Measurements from ENCODE around the gene R3HDM4.

The R3HDM4 gene

DNA sequence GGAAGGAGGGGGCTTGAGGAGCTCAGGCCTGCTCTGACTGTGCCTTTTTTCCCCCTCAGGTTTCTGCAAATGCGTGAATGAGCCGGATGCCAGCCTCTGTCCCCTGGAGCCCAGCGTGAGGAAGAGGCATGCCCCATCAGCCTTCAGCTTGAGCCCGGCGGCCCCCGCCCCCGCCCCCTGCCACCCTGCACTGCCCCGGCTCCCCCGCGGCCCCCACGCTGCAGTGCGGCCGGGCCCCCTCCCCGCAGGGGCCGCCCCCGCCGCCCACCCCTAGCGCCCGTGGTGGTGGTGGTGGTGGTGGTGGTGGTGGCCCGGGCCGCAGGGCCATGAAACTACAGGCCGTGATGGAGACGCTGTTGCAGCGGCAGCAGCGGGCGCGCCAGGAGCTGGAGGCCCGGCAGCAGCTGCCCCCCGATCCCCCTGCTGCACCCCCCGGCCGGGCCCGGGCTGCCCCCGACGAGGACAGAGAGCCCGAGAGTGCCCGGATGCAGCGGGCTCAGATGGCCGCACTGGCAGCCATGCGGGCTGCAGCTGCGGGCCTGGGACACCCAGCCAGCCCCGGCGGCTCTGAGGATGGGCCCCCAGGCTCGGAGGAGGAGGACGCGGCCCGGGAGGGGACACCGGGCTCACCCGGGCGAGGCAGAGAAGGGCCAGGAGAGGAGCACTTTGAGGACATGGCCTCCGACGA is 16.3 kb upstream of the R3HDM4 start:
- DNase-seq, result no peak

DNA sequence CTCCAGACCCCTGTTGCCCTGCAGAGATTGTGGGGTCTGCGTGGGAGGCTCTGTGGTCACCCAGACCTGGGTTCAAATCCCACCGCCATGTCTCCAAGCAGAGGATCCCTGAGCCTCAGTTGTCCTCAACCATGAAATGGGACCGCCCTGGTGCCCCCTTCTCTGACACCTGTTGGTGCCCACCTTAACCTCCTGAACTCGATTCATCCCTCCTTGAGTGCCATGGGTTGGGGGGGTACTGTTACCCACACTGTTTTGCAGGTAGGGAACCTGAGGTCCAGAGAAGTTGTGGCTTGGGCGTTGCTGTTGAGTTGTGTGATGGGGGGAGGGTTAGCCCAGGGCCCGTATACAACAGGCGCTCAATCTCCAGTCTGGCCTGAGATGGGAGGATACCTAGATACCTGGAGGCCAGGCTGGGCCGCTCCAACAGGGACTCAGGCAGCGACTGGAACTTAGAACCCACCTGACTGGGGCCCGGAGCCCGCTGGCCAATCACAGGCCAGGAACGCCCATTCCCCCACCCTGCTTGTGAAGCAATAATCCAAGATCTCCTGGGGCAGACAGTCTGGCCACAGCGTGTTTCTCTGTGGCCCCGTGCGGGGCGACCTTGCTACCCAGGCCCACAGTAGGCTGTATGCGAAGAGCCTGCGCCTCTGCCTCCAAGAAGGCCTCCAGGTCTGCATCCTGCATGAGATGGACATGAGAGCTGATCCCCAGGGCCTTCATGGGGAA is 15.6 kb upstream of the R3HDM4 start:
- DNase-seq, result no peak

DNA sequence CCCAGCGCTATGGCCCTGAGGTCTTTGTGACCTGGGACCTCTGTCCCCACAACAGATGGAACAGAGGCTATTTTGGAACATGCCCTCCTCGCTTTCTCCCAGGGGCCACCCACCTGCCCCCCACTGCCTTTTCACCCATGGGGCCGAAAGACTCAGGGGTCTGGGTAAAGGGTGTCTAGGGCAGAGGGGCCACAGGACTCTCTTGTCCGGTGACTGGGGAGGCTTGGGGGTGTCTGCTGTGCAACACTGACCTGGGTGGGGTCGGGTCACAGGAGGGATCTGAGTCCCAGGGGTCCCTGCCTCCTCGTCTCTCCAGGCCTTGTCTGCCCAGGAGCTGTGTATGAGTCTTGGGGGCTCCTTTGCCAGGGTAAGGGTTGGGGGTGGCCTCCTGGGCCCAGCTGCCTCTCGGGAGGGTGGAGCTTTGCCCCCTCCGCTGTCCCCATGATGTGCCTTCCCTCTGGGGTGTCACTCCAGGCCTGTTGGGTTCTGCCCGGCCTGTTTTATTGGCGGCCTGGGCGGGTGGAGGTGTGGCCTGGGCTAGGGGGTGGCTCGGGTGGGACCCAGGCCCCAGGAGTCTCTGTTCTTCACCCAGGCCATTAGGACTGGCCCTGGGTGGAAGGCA is 14.9 kb upstream of the R3HDM4 start:
- no peak for DNase-seq

DNA sequence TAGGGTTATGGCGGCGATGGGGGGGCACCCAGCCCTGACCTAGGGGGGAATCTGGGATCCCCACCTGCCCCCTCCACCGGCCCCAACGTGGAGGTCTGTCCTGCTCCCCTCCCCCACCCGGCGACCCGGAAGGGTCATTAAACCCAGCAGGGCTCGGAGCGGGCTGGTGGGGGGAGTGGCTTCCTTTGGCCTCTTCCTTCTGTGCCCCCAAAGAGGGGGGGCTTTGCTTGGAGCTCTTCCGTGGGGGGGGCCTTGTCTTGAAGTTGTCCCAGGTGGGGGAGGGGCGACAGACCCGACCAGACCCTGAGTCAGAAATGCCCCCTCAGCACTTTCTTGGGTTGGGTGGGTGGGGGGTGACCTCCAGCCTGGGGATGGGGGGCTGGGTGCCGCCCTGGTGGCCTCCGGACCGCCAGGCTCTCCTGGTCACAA is 14.3 kb upstream of the R3HDM4 start:
- no peak for DNase-seq

DNA sequence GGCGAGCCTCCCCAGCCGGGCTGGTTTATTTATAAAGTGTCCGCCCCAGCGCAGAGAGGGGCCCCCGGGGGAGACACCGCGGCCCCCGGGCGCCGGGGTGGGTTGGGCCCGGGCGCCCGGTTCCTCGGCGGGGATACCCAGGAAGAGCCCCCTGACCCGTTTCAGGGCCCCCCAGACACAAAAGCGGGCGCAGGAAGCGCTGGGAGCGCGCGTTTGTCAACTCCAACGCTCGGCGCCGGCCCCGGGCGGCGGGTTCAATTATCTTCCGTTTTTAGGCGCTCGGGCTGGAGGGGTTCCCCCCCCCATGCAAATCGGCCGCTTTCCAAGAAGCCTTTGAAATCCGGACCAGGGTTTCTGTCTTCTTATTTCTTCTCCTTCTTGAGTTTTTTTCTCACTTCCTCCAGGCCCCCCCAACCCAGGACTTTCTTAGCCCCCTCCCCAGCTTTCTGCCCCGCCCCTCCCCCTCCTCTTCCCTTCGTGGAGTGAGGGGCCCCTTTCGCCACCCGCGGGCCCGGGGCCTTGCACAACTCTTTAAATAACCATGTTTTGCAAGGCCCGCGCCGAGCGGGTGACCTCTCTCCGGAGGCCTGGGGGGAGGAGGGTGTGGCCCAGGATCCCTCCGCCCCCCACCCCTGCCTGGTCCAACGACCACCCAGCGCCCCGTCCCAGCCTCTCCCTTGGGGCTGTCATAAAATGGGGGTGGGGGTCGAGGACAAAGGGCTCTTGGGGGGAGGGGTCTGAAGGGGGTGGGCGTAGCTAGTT is 13.8 kb upstream of the R3HDM4 start:
- no peak for DNase-seq

DNA sequence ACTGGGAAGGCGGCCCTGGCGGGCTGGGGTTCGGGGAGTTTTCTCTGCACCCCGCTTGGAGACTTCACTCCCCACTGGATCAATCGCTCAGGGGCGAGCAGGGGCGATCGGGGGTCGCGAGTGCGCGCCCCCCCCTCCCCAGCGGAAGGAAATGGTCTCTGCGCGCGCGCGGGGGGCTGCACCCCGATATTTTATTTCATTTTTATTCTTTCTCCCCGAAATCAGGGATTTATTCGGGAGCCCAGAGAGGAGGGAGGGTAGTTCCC is 13.2 kb upstream of the R3HDM4 start:
- no peak for DNase-seq

DNA sequence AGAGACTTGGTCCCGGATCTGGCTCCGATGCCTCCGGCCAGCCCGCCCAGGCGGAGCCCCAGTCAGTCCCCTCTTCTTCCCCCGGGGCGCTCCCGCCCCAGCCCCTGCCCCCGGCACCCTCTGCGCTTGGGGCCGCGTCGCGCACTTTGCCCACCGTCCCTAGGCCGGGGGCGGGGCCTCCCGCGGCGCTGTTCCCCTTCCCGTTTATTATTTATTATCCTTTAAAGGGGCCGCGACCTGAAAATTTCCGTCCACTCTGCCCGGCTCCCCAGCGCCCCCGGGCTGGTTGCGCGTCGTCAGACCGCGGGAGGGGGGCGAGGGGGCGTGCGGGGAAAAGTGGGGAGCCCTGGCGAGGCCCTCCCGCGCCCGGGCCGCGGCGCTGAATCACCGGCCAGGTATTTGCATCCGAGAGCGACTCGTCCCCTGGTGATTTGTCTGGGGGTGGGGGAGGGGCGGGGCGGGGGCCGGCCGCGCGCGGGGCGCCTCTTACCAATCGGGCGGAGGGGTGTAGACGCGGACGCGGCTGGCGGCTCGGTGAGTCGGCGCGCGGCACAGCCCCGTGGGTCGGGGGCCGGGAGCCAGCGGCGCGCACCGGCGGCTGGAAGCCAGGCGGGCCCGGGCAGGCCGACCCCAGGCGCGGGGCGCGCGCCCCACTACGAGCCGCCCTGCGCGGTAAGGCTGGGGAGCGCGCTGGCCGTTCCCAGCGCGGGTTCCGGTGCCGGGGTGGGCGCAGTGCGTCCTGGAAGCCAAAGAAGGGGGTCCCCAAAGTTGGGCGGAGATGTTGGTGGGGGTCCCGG is 12.7 kb upstream of the R3HDM4 start, which contains the start of gene ARID3A:
ARID3A (plus strand) TSS at position 510 of the 797 bp plus-strand sequence. CDS start 3,494 bp downstream, outside the sequence.
- peak; percentile 81 for DNase-seq

DNA sequence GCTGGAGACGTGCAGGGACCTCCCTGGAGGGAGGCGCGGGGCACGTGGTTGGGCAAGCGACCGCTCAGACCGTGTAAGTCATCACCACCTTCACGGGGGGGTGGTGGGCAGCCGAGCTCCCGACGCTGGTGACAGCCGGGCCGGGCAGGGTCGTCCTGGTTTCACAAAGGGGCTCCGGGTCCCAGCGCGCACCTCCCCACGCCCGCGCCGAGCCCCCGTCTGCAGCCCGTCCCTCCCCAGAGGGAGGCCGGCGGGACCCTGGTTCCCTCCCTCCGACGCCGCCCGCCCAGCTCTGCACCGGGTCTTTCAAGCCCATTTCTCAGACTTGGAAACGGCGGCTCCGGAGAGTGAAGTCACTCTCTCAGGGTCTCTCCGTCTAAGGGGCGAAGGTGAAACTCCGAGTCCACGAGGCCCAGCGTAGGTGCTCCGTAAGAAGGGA is 12.1 kb upstream of the R3HDM4 start:
- DNase-seq, result peak; percentile 76

DNA sequence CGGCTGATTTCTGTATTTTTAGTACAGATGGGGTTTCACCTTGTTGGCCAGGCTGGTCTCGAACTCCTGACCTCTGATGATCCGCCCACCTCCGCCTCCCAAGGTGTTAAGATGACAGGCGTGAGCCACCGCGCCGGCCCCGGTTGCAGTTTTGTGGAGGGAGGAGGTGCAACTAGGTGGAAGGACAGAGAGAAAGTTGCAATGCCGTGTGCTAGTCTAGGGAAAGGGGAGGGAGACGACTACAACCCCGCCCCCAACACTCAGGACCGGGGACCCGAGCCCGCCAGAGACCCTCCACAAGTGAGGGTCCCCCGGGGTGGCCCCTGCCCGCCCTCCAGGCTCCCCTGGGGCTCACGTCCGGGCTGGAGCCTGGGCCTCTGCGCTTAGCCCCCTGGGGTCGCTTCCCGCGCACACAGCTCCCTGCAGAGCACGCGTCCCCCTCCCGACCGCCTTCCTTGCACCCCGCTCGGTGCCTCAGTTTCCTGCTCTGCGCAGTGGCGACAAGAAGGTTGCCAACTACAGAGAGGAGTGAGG is 11.6 kb upstream of the R3HDM4 start:
- DNase-seq, result no peak

DNA sequence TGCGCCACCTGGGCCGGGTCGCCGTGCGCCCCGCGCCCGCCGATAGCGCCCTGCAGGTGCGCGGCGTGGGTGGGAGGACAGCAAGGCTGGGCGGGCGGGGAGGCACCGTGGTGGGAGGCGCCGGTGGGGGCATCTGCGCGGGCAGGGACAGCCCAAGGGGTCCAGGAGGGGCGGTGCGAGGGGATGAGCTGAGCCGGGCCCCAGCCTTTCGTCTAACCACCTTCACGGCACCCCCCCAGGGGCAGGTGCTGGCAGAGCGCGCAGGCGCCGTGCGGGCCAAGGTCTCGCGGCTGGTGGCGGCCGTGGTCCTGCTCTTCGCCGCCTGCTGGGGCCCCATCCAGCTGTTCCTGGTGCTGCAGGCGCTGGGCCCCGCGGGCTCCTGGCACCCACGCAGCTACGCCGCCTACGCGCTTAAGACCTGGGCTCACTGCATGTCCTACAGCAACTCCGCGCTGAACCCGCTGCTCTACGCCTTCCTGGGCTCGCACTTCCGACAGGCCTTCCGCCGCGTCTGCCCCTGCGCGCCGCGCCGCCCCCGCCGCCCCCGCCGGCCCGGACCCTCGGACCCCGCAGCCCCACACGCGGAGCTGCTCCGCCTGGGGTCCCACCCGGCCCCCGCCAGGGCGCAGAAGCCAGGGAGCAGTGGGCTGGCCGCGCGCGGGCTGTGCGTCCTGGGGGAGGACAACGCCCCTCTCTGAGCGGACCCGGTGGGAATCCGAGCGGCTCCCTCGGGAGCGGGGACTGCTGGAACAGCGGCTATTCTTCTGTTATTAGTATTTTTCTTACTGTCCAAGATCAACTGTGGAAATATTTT is 7.2 kb upstream of the R3HDM4 start:
- DNase-seq, result no peak

DNA sequence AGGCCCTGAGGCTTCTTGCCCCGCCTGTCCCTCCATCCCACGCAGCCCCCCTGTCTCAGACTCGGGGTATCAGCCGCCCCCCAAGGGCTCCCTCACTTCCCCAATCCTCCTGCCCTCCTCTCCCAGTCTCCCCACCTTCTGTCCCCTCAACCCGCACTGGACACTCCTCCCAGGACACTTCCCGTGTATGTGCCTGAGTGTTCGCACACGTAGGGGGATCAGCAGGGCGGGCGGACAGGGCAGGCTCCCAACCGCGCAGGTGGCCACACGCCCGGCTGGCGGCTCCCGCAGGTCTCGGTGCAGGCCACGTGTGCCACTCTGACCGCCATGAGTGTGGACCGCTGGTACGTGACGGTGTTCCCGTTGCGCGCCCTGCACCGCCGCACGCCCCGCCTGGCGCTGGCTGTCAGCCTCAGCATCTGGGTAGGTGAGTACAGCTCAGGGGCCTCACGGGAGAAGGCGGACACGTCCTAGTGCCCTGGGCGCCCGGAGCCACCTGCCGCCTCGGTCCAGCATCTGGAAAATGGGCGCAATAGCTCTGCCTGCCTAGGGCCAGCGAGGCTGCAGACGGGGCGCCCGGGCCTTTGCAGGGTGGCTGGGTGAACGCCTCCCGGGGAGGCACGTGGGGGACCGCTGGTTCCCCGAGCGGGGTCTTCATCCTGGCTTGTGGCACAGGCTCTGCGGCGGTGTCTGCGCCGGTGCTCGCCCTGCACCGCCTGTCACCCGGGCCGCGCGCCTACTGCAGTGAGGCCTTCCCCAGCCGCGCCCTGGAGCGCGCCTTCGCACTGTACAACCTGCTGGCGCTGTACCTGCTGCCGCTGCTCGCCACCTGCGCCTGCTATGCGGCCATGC is 6.4 kb upstream of the R3HDM4 start:
- no peak for DNase-seq

DNA sequence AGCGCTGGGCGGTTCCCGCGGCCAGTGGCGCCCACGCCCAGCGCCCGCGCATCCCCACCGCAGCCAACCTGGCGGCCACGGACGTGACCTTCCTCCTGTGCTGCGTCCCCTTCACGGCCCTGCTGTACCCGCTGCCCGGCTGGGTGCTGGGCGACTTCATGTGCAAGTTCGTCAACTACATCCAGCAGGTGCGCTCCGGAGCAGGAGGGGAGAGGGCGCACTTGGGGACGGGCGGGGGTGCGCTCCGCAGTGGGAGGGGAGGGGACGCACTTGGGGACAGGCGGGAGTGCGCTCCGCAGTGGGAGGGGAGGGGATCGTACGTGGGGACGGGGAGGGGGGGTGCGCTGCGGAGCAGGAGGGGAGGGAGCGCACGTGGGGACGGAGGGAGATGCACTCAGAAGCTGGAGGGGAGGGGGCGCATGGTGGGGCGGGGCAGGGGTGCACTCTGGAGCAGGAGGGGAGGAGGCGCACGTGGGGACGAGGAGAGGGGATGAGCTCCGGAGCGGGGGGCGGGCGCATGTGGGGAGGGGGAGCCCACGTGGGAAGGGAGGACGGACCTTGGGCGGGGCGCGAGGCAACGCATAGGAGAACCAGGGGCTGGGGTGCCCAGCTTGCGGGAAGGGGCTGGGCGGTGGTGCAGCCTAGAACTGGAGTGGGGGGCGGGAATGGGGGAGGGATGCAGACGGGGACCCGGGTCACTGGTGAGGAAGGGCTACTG is 5.6 kb upstream of the R3HDM4 start:
- DNase-seq, result no peak

DNA sequence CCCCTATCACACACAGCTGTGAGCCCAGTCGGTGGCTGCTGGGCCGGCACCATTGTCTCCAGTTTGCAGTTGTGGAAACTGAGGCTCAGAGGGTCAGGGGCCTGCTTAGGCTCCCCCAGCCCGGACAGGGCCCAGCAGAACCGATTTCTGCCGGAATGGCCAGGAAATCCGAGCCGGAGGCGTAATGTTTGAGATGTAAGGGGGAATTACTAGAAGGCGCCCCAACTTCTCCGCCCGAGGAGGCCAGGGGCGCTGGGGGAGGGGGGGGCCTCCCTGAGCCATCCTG is 5.1 kb upstream of the R3HDM4 start:
- DNase-seq, result no peak

DNA sequence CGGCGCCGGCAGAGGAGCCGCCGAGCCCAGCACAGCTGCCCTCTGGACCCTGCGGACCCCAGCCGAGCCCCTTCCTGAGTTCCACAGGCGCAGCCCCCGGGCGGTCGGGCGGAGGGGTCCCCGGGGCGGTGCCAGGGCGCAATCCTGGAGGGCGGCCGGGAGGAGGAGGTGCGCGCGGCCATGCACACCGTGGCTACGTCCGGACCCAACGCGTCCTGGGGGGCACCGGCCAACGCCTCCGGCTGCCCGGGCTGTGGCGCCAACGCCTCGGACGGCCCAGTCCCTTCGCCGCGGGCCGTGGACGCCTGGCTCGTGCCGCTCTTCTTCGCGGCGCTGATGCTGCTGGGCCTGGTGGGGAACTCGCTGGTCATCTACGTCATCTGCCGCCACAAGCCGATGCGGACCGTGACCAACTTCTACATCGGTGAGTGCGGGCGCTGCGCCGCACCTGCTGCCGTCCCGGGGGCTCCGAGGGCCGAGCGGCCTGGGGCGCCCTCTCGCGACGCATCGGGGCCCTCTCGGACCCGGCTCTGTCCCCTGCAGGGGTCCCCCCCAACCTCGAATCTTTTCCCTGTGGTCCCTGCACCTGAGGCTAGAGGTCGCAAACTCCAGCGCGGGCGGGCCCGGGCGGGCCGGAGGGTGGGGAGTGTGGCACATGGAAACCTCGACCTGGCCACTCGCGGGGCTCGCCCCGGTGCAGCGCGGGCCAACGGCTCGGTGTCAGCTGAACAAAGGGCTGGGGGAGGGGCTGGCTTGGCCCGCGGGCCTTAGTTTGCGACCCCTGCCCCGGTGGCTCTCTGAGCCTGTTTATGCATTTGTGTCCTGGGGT is 4.5 kb upstream of the R3HDM4 start, which contains the start of gene KISS1R:
KISS1R (plus strand) TSS at position 11 of the 829 bp plus-strand sequence; CDS start at position 181, 170 bp downstream.
- DNase-seq, result no peak

DNA sequence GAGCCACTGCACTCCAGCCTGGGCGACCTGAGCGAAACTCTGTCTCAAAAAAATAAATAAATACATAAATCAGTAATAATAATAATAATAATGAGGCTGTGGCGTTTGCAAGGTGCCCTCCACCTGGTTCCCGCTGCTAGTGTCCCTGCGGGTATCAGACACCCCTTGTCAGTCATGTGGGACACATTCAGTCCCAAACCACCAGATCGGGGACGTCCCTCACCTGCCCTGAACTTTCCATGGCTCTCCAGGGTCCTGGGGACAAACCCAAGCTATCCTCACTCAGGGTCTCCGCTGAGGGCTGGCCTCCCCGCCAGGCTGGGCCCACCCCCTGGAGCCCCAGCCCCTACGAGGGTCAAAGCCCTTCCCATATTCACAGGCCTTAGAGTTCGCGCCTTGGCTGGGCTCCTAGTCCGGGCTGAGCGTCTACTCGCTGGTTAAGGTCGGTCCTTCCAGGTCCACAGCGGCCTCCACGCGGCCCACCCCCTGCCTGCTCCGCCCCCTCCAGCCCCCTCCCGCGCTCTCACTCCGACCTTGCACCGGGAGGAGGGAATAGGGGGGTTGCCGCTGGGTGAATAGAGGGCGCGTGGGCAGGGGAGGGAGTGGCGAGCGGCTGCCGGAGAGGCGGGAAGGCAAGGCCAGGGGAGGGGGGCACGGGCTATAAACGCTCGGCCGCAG is 3.8 kb upstream of the R3HDM4 start:
- DNase-seq, result no peak

DNA sequence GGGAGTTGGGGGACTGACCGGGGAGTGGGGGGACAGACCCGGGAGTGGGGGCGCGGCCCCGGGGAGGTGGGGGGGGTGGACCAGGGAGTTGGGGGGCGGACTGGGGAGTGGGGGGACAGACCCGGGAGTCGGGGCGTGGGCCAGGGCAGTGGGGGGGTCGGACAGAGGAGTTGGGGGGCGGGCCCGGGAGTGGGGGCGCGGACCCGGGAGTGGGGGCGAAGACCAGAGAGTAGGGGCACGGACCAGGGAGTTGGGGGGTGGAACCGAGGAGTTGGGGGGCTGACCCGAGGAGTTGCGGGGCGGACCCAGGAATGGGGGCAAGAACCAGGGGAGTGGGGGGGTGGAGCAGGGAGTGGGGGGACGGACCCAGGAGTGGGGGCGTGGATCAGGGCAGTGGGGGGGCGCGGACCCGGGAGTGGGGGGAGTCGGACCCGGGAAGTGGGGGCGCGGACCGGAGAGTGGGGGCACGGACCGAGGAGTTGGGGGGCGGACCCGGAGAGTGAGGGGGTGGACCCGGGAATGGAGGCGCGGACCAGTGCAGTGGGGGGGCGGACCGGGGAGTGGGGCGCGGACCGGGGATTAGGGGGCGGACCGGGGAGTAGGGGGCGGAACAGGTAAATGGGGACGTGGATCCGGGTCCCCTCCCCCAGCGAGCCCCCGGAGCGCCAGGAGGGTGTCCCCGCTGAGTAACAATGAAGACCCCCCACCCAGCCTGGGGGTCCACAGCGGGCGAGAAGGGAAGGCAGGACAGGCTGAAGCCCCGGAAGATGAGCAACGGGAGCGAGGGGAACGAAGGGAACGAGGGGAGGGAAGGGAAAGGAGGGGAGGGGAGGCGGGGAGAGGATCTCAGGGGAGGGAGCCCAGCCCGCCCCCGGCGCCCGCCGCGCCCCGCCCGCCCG is 589 bp downstream of the R3HDM4 start:
- DNase-seq, result no peak
